ENCODE results near the gene GSN. TPM values are rescaled to one million over a fixed set of nuclear protein-coding genes. Genes with fewer than 3 reads are reported as not detected.
A peak's percentile ranks its signal among the peaks of the same experiment; 100 is the strongest.

GSN gene
- total and polyA plus RNA-seq, 2 of the 13 experiments (the other 11 are each of a cell fraction or from before 2014, with no cell fraction given), result 294 to 307 TPM

DNA sequence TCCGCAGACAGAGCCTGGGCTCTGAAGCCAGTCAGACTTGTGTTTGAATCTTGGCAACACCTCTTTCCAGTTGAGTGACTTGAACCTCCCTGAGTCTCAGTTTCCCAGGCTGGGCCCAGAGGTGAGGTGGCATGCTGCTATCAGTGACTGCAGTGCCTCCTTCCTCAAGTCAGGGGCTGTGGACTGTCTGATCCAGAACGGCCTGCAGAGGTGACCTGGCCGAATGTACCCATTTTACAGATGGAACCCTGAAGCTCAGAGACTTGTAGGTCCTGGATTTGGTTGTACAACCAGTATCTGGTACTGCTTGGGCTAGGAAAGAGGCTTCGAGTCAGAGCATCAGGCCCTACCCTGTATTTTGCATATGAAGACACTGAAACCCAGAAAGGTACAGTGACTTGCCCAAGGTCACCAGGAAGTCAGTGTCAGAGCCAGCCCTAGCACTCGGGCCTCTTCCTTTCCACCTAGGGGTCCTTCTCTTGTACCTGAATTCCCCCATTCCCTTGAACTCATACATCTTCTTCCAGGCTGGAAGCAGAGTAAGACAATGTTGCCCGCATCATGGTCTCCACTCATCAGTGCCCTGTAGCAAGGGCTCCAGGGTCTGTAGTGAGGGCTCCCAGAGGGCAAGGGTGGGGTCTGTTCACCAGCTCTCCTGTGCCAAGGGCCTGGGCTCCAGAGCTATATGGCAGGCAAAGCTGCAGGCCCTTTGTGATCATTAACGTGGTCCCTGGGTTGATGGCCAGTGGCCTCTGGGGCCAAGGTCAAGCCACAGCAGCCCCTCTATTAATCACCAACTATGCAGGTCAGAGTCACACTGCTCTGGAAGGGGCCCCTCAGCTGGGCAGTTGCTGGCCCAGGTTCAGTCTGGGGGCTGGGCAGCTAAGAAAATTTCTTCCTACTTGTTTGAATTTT lies 28.5 kb downstream of the GSN start (continued):
- TF ChIP-seq, protein P1, sequence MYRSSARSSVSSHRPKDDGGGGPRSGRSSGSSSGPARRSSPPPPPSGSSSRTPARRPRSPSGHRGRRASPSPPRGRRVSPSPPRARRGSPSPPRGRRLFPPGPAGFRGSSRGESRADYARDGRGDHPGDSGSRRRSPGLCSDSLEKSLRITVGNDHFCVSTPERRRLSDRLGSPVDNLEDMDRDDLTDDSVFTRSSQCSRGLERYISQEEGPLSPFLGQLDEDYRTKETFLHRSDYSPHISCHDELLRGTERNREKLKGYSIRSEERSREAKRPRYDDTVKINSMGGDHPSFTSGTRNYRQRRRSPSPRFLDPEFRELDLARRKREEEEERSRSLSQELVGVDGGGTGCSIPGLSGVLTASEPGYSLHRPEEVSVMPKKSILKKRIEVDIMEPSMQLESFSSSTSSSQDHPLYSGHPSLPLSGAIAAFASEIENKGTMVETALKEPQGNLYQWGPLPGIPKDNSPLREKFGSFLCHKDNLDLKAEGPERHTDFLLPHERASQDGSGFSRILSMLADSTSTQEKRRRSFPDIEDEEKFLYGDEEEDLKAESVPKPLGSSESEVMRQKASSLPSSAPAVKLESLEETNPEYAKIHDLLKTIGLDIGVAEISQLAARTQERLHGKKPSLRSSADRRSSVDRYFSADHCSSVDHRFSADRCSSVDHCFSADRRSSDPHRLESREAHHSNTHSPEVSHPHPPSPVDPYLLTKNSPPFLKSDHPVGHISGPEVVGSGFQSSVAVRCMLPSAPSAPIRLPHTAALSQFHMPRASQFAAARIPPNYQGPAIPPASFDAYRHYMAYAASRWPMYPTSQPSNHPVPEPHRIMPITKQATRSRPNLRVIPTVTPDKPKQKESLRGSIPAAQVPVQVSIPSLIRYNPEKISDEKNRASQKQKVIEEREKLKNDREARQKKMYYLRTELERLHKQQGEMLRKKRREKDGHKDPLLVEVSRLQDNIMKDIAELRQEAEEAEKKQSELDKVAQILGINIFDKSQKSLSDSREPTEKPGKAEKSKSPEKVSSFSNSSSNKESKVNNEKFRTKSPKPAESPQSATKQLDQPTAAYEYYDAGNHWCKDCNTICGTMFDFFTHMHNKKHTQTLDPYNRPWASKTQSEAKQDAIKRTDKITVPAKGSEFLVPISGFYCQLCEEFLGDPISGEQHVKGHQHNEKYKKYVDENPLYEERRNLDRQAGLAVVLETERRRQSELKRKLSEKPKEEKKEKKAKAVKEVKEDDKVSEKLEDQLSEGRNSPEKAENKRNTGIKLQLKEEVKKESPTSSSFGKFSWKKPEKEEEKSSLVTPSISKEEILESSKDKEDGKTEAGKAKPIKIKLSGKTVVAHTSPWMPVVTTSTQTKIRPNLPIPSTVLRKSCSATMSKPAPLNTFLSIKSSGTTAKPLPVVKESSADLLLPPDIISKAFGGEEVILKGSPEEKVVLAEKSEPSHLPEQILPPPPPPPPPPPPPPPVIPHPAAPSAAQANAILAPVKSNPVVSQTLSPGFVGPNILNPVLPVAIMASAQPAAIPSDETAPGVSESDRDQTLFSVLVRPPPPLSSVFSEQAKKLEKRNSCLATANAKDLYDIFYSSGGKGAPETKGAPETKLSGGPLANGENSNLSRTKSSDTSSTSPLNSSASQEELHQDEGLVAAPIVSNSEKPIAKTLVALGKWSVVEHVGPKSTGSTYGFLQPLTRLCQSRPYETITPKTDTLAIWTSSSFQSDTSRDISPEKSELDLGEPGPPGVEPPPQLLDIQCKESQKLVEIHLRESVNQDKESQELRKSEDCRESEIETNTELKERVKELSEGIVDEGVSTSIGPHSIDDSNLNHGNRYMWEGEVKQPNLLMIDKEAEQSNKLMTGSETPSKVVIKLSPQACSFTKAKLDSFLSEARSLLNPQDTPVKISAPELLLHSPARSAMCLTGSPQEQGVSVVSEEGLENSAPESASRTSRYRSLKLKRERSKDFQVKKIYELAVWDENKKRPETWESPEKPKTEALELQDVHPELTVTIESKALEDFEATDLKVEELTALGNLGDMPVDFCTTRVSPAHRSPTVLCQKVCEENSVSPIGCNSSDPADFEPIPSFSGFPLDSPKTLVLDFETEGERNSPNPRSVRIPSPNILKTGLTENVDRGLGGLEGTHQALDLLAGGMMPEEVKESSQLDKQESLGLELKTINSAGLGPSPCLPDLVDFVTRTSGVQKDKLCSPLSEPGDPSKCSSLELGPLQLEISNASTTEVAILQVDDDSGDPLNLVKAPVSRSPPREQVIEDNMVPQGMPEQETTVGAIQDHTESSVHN (CRISPR knock-in tag; IDR thresholded peaks at IDR 0.05), result no peak; the same call in 1 of the 2 replicates
- TF ChIP-seq MTA3 (CRISPR knock-in tag; IDR thresholded peaks at IDR 0.05), result no peak
- TF ChIP-seq ZNF138 (CRISPR knock-in tag; IDR thresholded peaks at IDR 0.05; ENCODE audit: low read depth), result no peak
- TF ChIP-seq, protein P2, sequence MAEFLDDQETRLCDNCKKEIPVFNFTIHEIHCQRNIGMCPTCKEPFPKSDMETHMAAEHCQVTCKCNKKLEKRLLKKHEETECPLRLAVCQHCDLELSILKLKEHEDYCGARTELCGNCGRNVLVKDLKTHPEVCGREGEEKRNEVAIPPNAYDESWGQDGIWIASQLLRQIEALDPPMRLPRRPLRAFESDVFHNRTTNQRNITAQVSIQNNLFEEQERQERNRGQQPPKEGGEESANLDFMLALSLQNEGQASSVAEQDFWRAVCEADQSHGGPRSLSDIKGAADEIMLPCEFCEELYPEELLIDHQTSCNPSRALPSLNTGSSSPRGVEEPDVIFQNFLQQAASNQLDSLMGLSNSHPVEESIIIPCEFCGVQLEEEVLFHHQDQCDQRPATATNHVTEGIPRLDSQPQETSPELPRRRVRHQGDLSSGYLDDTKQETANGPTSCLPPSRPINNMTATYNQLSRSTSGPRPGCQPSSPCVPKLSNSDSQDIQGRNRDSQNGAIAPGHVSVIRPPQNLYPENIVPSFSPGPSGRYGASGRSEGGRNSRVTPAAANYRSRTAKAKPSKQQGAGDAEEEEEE (CRISPR knock-in tag; IDR thresholded peaks at IDR 0.05; ENCODE audit: borderline replicate concordance), result no peak
- TF ChIP-seq, protein P3, sequence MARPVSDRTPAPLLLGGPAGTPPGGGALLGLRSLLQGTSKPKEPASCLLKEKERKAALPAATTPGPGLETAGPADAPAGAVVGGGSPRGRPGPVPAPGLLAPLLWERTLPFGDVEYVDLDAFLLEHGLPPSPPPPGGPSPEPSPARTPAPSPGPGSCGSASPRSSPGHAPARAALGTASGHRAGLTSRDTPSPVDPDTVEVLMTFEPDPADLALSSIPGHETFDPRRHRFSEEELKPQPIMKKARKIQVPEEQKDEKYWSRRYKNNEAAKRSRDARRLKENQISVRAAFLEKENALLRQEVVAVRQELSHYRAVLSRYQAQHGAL (CRISPR knock-in tag; IDR thresholded peaks at IDR 0.05; ENCODE audit: not compliant biosample characterization), result no peak
- peak; percentile 74 for TF ChIP-seq NR2C2 (CRISPR knock-in tag; IDR thresholded peaks at IDR 0.05; ENCODE audit: borderline replicate concordance)
- TF ChIP-seq, protein P4, sequence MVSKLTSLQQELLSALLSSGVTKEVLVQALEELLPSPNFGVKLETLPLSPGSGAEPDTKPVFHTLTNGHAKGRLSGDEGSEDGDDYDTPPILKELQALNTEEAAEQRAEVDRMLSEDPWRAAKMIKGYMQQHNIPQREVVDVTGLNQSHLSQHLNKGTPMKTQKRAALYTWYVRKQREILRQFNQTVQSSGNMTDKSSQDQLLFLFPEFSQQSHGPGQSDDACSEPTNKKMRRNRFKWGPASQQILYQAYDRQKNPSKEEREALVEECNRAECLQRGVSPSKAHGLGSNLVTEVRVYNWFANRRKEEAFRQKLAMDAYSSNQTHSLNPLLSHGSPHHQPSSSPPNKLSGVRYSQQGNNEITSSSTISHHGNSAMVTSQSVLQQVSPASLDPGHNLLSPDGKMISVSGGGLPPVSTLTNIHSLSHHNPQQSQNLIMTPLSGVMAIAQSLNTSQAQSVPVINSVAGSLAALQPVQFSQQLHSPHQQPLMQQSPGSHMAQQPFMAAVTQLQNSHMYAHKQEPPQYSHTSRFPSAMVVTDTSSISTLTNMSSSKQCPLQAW (CRISPR knock-in tag; IDR thresholded peaks at IDR 0.05), result peak; percentile 98
- TF ChIP-seq, protein P5, sequence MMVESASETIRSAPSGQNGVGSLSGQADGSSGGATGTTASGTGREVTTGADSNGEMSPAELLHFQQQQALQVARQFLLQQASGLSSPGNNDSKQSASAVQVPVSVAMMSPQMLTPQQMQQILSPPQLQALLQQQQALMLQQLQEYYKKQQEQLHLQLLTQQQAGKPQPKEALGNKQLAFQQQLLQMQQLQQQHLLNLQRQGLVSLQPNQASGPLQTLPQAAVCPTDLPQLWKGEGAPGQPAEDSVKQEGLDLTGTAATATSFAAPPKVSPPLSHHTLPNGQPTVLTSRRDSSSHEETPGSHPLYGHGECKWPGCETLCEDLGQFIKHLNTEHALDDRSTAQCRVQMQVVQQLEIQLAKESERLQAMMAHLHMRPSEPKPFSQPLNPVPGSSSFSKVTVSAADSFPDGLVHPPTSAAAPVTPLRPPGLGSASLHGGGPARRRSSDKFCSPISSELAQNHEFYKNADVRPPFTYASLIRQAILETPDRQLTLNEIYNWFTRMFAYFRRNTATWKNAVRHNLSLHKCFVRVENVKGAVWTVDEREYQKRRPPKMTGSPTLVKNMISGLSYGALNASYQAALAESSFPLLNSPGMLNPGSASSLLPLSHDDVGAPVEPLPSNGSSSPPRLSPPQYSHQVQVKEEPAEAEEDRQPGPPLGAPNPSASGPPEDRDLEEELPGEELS (CRISPR knock-in tag; IDR thresholded peaks at IDR 0.05), result peak; percentile 81
- TF ChIP-seq, protein P6, sequence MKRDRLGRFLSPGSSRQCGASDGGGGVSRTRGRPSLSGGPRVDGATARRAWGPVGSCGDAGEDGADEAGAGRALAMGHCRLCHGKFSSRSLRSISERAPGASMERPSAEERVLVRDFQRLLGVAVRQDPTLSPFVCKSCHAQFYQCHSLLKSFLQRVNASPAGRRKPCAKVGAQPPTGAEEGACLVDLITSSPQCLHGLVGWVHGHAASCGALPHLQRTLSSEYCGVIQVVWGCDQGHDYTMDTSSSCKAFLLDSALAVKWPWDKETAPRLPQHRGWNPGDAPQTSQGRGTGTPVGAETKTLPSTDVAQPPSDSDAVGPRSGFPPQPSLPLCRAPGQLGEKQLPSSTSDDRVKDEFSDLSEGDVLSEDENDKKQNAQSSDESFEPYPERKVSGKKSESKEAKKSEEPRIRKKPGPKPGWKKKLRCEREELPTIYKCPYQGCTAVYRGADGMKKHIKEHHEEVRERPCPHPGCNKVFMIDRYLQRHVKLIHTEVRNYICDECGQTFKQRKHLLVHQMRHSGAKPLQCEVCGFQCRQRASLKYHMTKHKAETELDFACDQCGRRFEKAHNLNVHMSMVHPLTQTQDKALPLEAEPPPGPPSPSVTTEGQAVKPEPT (CRISPR knock-in tag; IDR thresholded peaks at IDR 0.05; ENCODE audit: low read depth), result no peak

Data from HepG2 (cell line).